ENCODE data around the gene PCDHA1.

The PCDHA1 gene

GRCh38 chr5:140741967-140742366 is 44.0 kb upstream of the PCDHA1 start:
- TF ChIP-seq KLF16 (tag by site-specific recombination; IDR thresholded peaks at IDR 0.05) (no peak), ZNF830 (tag by site-specific recombination; IDR thresholded peaks at IDR 0.05; ENCODE audit: low read depth) (no peak), ZNF10 (tag by site-specific recombination; IDR thresholded peaks at IDR 0.05) (no peak), ZNF843 (tag by site-specific recombination; IDR thresholded peaks at IDR 0.05) (no peak), ZNF398 (tag by site-specific recombination; IDR thresholded peaks at IDR 0.05) (no peak), ZNF624 (tag by site-specific recombination; IDR thresholded peaks at IDR 0.05) (no peak), ZNF133 (tag by site-specific recombination; IDR thresholded peaks at IDR 0.05) (no peak), SALL2 (tag by site-specific recombination; IDR thresholded peaks at IDR 0.05; ENCODE audit: borderline replicate concordance) (no peak), ZNF404 (tag by site-specific recombination; IDR thresholded peaks at IDR 0.05) (no peak), ZNF473 (tag by site-specific recombination; IDR thresholded peaks at IDR 0.05) (no peak), FEZF1 (tag by site-specific recombination; IDR thresholded peaks at IDR 0.05) (no peak), ZNF174 (tag by site-specific recombination; IDR thresholded peaks at IDR 0.05) (no peak)
- TF ChIP-seq, protein P1, sequence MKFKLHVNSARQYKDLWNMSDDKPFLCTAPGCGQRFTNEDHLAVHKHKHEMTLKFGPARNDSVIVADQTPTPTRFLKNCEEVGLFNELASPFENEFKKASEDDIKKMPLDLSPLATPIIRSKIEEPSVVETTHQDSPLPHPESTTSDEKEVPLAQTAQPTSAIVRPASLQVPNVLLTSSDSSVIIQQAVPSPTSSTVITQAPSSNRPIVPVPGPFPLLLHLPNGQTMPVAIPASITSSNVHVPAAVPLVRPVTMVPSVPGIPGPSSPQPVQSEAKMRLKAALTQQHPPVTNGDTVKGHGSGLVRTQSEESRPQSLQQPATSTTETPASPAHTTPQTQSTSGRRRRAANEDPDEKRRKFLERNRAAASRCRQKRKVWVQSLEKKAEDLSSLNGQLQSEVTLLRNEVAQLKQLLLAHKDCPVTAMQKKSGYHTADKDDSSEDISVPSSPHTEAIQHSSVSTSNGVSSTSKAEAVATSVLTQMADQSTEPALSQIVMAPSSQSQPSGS (tag by site-specific recombination; IDR thresholded peaks at IDR 0.05; ENCODE audit: low read depth) = no peak
- ChIA-PET POLR2A (no interaction called here), CTCF (no interaction called here)
- Histone ChIP-seq H3K4me1 (ENCODE audit: control insufficient read depth, insufficient read depth, low read length) (no peaks in the 10 kb centered on the region), H3K9me3 (ENCODE audit: control insufficient read depth, insufficient read depth, low read depth, low read length) (no peaks in the 10 kb centered on the region), H3K4me3 (ENCODE audit: low read depth, low read length) (no peak overlapping the region), H3K27ac (ENCODE audit: extremely low read depth, low read depth, low read length) (no peak overlapping the region), H3K36me3 (ENCODE audit: control insufficient read depth in 2 of 2, insufficient read depth in 1 of 2, low read length in 2 of 2) (no peaks in the 10 kb centered on the region)

DNA sequence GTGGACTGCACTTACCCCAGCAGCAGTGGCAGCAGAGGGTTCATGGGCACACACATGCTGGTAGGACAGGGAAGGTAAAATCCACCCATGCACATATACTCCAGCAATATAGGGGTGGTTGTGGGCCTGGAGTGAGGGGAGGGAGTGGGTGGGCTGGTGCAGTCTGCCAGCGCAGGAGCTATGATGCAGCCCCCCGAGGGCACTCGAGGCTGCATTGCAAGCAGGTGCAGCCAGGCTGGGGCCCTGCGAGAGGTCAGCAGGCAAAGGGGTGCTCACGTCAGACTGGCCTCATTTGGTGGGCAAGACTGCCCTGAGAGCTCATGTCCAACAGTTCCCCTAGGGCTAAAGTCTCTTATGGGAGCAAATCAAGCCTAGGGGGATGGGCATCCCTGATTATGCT is 32.4 kb upstream of the PCDHA1 start:
- Histone ChIP-seq H3K27ac (ENCODE audit: extremely low read depth, low read depth, low read length) (no peak overlapping the region), H3K4me3 (ENCODE audit: low read depth, low read length) (no peak overlapping the region), H3K36me3 (ENCODE audit: control insufficient read depth in 2 of 2, insufficient read depth in 1 of 2, low read length in 2 of 2) (no peaks in the 10 kb centered on the region), H3K4me1 (ENCODE audit: control insufficient read depth, insufficient read depth, low read length) (no peaks in the 10 kb centered on the region), H3K9me3 (ENCODE audit: control insufficient read depth, insufficient read depth, low read depth, low read length) (no peaks in the 10 kb centered on the region)
- TF ChIP-seq, protein P2, sequence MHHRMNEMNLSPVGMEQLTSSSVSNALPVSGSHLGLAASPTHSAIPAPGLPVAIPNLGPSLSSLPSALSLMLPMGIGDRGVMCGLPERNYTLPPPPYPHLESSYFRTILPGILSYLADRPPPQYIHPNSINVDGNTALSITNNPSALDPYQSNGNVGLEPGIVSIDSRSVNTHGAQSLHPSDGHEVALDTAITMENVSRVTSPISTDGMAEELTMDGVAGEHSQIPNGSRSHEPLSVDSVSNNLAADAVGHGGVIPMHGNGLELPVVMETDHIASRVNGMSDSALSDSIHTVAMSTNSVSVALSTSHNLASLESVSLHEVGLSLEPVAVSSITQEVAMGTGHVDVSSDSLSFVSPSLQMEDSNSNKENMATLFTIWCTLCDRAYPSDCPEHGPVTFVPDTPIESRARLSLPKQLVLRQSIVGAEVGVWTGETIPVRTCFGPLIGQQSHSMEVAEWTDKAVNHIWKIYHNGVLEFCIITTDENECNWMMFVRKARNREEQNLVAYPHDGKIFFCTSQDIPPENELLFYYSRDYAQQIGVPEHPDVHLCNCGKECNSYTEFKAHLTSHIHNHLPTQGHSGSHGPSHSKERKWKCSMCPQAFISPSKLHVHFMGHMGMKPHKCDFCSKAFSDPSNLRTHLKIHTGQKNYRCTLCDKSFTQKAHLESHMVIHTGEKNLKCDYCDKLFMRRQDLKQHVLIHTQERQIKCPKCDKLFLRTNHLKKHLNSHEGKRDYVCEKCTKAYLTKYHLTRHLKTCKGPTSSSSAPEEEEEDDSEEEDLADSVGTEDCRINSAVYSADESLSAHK (tag by site-specific recombination; IDR thresholded peaks at IDR 0.05) = no peak
- TF ChIP-seq ZNF510 (tag by site-specific recombination; IDR thresholded peaks at IDR 0.05; ENCODE audit: insufficient replicate concordance) (no peak), ZFP37 (tag by site-specific recombination; IDR thresholded peaks at IDR 0.05) (no peak)
- ChIA-PET POLR2A (no interaction called here), CTCF (no interaction called here)

GRCh38 chr5:140764177-140764973 is 21.6 kb upstream of the PCDHA1 start:
- Histone ChIP-seq H3K9me3 (ENCODE audit: control insufficient read depth, insufficient read depth, low read depth, low read length) (no peaks in the 10 kb centered on the region), H3K36me3 (ENCODE audit: control insufficient read depth in 2 of 2, insufficient read depth in 1 of 2, low read length in 2 of 2) (no peaks in the 10 kb centered on the region), H3K27ac (ENCODE audit: extremely low read depth, low read depth, low read length) (no peak overlapping the region), H3K4me3 (ENCODE audit: low read depth, low read length) (no peak overlapping the region), H3K4me1 (ENCODE audit: control insufficient read depth, insufficient read depth, low read length) (no peaks in the 10 kb centered on the region)
- ChIA-PET POLR2A (no interaction called here), CTCF (interaction anchor here (1.2 kb wide), 1 partner anchor 57 kb away, joined by 4 read pairs; the partner anchor contains the start of gene PCDHA5)
- TF ChIP-seq, protein P3, sequence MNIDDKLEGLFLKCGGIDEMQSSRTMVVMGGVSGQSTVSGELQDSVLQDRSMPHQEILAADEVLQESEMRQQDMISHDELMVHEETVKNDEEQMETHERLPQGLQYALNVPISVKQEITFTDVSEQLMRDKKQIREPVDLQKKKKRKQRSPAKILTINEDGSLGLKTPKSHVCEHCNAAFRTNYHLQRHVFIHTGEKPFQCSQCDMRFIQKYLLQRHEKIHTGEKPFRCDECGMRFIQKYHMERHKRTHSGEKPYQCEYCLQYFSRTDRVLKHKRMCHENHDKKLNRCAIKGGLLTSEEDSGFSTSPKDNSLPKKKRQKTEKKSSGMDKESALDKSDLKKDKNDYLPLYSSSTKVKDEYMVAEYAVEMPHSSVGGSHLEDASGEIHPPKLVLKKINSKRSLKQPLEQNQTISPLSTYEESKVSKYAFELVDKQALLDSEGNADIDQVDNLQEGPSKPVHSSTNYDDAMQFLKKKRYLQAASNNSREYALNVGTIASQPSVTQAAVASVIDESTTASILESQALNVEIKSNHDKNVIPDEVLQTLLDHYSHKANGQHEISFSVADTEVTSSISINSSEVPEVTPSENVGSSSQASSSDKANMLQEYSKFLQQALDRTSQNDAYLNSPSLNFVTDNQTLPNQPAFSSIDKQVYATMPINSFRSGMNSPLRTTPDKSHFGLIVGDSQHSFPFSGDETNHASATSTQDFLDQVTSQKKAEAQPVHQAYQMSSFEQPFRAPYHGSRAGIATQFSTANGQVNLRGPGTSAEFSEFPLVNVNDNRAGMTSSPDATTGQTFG (tag by site-specific recombination; IDR thresholded peaks at IDR 0.05; ENCODE audit: borderline replicate concordance) = no peak
- TF ChIP-seq ZNF791 (tag by site-specific recombination; IDR thresholded peaks at IDR 0.05) (no peak), ZNF555 (tag by site-specific recombination; conservative IDR thresholded peaks at IDR 0.05) (no peak), ZNF529 (tag by site-specific recombination; IDR thresholded peaks at IDR 0.05; ENCODE audit: insufficient replicate concordance) (no peak), SETDB1 (IDR thresholded peaks at IDR 0.05; ENCODE audit: insufficient read length, low read length) (peak; percentile 99), ZNF274 (IDR thresholded peaks at IDR 0.05; ENCODE audit: low read length) (peak; percentile 82), ZNF274 (tag by site-specific recombination; IDR thresholded peaks at IDR 0.05; ENCODE audit: borderline replicate concordance) (peak; percentile 95), ZBTB48 (tag by site-specific recombination; IDR thresholded peaks at IDR 0.05) (no peak)
